ENCODE measurements around the gene ADGRE3.

GRCh38 chr19:14722127-14722526 lies 47.5 kb upstream of the ADGRE3 start:
- no peak for TF ChIP-seq CTCF (IDR thresholded peaks at IDR 0.05 in 8 of 11, conservative IDR thresholded peaks at IDR 0.05 in 3 of 11)
- no peak for TF ChIP-seq POLR2A (IDR thresholded peaks at IDR 0.05)
- no peak for TF ChIP-seq POLR2AphosphoS5 (IDR thresholded peaks at IDR 0.05)
